HL-60 (cell line): ENCODE measurements around the gene MUC20.
"Not testable (repeated sequence)": the region's sequence is repeated elsewhere in the genome, so short reads cannot be mapped to it uniquely, and the experiment has no call there.

Experiments used
- DNase-seq, 2 experiments: peaks; one replicate each; pipeline ENCODE4 v3.0.0-alpha.2; 2010 to 2020; ENCODE audit warnings: low read depth in 1 of 2, low spot score in 1 of 2
- H3K27ac ChIP-seq: fragments of 250-450 bp; sonication (Bioruptor Pico); replicated peaks from 2 replicates; pipeline ENCODE4 v1.5.1; 2020; ENCODE audit warnings: mild to moderate bottlenecking, moderate library complexity
- H3K27me3 ChIP-seq: fragments of 250-450 bp; sonication (Bioruptor Pico); 2 replicates; pipeline ENCODE4 v1.5.1; 2021; ENCODE audit warnings: mild to moderate bottlenecking, moderate library complexity; ENCODE audit not compliant: insufficient read depth, poor library complexity, severe bottlenecking
- H3K4me3 ChIP-seq: replicated peaks from 2 replicates; pipeline ENCODE4 v1.5.1; 2011; ENCODE audit warnings: mild to moderate bottlenecking, control low read depth, low read length; ENCODE audit not compliant: insufficient read depth
- CTCF ChIP-seq: IDR thresholded peaks from one replicate; pipeline ENCODE4 v1.5.1; 2011; ENCODE audit warnings: low read length, control low read depth, inconsistent platforms; ENCODE audit not compliant: insufficient read depth
- GABPA ChIP-seq: IDR thresholded peaks from 2 replicates; pipeline ENCODE4 v1.6.1; 2012; ENCODE audit warnings: low read depth
- POLR2AphosphoS5 ChIP-seq: IDR thresholded peaks from 2 replicates; pipeline ENCODE4 v1.6.1; 2012; ENCODE audit warnings: low read depth
- REST ChIP-seq: IDR thresholded peaks from 2 replicates; pipeline ENCODE4 v1.6.1; 2012; ENCODE audit warnings: low read depth; ENCODE audit not compliant: insufficient replicate concordance
- SPI1 ChIP-seq: IDR thresholded peaks from 2 replicates; pipeline ENCODE4 v1.6.1; 2012; ENCODE audit warnings: low read depth, mild to moderate bottlenecking, borderline replicate concordance

MUC20 gene

GRCh38 chr3:195708061-195708460, 12.7 kb upstream of the MUC20 start:
- no peak overlapping the region for H3K27ac ChIP-seq
- H3K4me3 ChIP-seq, result no peak overlapping the region
- H3K27me3 ChIP-seq, result no peaks in the 10 kb centered on the region
- peak in 1 of 2 experiments; percentile 44 for DNase-seq
- TF ChIP-seq SPI1 (peak; percentile 35; the same call in 1 of the 2 replicates), POLR2AphosphoS5 (no peak)

GRCh38 chr3:195708626-195709481, 11.9 kb upstream of the MUC20 start:
- no peak overlapping the region for H3K4me3 ChIP-seq
- H3K27me3 ChIP-seq, result no peaks in the 10 kb centered on the region
- no peak overlapping the region for H3K27ac ChIP-seq
- TF ChIP-seq POLR2AphosphoS5, result no peak
- TF ChIP-seq SPI1, result no peak
- no peak for TF ChIP-seq GABPA
- no peak for TF ChIP-seq CTCF
- TF ChIP-seq REST, result no peak
- no peak for DNase-seq

GRCh38 chr3:195709676-195710085, 11.1 kb upstream of the MUC20 start:
- Histone ChIP-seq H3K27me3 (no peaks in the 10 kb centered on the region), H3K27ac (no peak overlapping the region), H3K4me3 (no peak overlapping the region)
- TF ChIP-seq CTCF, result no peak
- no peak for DNase-seq

- H3K27ac ChIP-seq, H3K27me3 ChIP-seq, DNase-seq, H3K4me3 ChIP-seq: not testable (repeated sequence)
These were observed 10.5 kb upstream of the MUC20 start for GRCh38 chr3:195710126-195710905.

- not testable (repeated sequence) for H3K27ac ChIP-seq, DNase-seq, H3K4me3 ChIP-seq, H3K27me3 ChIP-seq
These were observed 9.5 kb upstream of the MUC20 start for GRCh38 chr3:195711091-195711812.
